ENCODE results near the gene TRIM8. TPM values are rescaled to one million over a fixed set of nuclear protein-coding genes. Genes with fewer than 3 reads are reported as not detected.

The TRIM8 gene
- total RNA-seq, 1 donor from 2014 or later: 219 TPM

DNA sequence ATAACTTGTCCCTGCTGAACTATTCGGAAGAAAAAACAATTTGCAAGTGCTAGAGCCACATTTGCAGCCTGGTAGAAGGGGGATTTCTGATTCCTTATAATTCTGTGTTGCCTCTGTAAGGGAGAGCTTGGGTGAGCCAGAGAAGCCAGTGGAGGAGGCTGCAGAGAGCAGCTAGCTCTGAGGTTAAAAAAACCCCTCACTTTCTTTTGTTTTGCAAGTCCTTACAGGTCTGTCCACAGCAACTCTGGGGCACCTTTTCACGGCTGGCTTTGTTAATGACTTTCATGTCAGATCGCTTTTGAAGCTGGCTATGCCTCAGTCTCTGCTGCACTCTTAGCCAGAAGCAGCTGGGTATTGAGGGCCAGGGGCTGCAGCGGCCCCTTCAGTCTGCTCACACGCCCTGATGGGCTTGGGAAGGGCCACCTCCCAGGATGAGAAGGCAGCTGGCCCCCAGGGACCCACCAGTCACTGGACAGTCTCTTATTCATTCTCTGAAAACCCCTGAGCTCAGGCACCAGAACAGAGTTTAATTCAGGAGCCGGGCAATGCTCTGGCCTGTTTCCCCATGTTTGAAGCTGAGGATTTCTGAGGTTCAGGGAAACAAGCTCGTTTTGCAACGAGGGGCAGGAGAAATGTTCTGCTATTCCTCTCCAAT is 30.9 kb downstream of the TRIM8 start:
- no peak for DNase-seq (ENCODE audit: low spot score)
- no peak overlapping the region for H3K27ac Mint-ChIP-seq (ENCODE audit: unreplicated experiment)
- H3K9me3 Mint-ChIP-seq (ENCODE audit: unreplicated experiment): no peaks in the 10 kb centered on the region
- H3K36me3 Mint-ChIP-seq (ENCODE audit: low read depth, unreplicated experiment): no peaks in the 10 kb centered on the region
- TF ChIP-seq CTCF (IDR thresholded peaks at IDR 0.05; ENCODE audit: unreplicated experiment): no peak
- H3K4me3 Mint-ChIP-seq (ENCODE audit: unreplicated experiment): no peak overlapping the region
- H3K4me1 Mint-ChIP-seq (ENCODE audit: unreplicated experiment): peaks cover 48% of the 10 kb centered on the region
- peaks cover 11% of the 10 kb centered on the region for H3K27me3 Mint-ChIP-seq (ENCODE audit: unreplicated experiment)

DNA sequence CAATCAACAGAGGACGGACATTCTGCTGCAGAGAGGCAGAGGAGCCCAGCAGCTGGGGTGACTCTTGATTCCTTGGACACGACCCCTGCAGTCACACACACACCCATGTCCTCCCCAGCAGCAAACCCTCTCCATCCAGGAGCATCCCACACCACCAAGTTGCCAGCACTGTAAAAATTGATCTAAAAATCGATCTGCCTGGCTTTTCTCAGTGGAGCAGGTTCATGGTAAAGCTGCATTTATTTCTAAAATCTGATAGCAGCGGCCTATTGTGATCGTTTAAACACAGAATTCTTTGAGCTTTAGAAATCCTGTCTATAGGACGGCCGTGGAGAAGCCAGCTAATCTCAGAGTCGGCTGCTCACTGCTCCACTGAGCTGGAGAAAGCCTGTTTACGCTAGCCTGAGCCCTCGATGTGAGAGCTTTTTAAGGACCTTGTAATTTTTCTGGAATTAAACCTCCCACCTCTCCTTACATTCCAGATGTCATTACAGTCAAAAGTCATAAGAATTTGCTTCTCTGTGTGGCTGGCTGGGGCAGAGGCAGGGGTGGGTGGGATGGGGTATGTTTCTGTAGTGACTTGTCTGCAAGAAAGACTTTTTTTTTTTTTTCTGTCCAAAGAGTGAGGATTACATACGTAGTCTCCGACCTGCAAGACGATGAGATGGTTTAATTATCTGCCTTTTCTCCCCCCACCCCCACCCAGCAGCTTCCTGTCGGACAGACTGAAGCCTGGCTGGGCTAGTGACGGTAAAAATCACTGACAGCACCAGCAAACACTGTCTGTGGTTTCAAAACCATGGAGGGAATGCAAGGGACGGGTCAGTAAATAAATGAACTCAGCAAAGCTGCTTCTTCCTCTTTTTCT is 31.6 kb downstream of the TRIM8 start:
- H3K27ac Mint-ChIP-seq (ENCODE audit: unreplicated experiment): peak overlapping the region; percentile 67
- no peaks in the 10 kb centered on the region for H3K9me3 Mint-ChIP-seq (ENCODE audit: unreplicated experiment)
- H3K4me3 Mint-ChIP-seq (ENCODE audit: unreplicated experiment): peak overlapping the region; percentile 47
- no peak for DNase-seq (ENCODE audit: low spot score)
- no peak for TF ChIP-seq CTCF (IDR thresholded peaks at IDR 0.05; ENCODE audit: unreplicated experiment)
- H3K4me1 Mint-ChIP-seq (ENCODE audit: unreplicated experiment): peaks cover 48% of the 10 kb centered on the region
- H3K36me3 Mint-ChIP-seq (ENCODE audit: low read depth, unreplicated experiment): no peaks in the 10 kb centered on the region
- H3K27me3 Mint-ChIP-seq (ENCODE audit: unreplicated experiment): peaks cover 12% of the 10 kb centered on the region

GRCh38 chr10:102676534-102677315 is 32.4 kb downstream of the TRIM8 start:
- Mint-ChIP-seq H3K27ac (ENCODE audit: unreplicated experiment) (no peak overlapping the region), H3K4me3 (ENCODE audit: unreplicated experiment) (no peak overlapping the region), H3K4me1 (ENCODE audit: unreplicated experiment) (peaks cover 48% of the 10 kb centered on the region), H3K9me3 (ENCODE audit: unreplicated experiment) (no peaks in the 10 kb centered on the region), H3K36me3 (ENCODE audit: low read depth, unreplicated experiment) (no peaks in the 10 kb centered on the region), H3K27me3 (ENCODE audit: unreplicated experiment) (peaks cover 12% of the 10 kb centered on the region)
- DNase-seq (ENCODE audit: low spot score): no peak
- no peak for TF ChIP-seq CTCF (IDR thresholded peaks at IDR 0.05; ENCODE audit: unreplicated experiment)

DNA sequence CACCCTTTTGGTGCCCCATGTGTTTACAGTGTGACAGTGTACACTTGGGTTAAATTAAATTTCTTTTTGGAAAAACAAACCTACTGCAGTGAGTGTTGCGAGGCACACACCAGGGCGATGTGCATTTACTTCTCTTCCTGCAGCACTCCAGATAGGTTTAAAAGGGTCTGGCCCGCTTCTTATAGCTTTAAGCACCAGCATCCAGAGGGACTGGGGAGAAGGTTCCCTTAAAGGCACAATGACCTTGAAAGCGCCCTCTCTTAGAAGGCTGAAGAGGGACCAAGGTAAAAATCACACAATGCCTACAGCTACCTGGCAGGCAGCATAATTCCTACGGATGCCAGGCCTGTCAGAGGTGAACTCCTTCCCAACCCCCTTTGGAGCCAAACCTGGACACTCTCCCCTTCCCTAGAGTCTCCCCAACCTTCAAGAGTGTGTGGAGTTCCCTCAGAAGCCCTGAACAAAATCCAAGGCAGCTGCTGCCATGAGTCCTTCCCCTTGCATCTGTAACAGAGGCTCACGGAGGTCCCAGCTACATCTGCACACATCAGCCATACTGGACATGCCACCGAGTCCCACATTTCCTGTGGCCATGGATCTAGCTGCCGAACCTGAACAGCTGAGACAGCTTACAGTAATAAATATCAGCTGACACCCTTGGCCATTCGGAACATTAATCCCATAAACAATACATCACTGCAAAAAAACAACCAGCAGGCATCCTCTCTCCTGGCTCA is 33.2 kb downstream of the TRIM8 start:
- Mint-ChIP-seq H3K4me3 (ENCODE audit: unreplicated experiment) (no peak overlapping the region), H3K27me3 (ENCODE audit: unreplicated experiment) (peaks cover 12% of the 10 kb centered on the region), H3K4me1 (ENCODE audit: unreplicated experiment) (peaks cover 48% of the 10 kb centered on the region), H3K27ac (ENCODE audit: unreplicated experiment) (peak overlapping the region; percentile 38), H3K36me3 (ENCODE audit: low read depth, unreplicated experiment) (no peaks in the 10 kb centered on the region), H3K9me3 (ENCODE audit: unreplicated experiment) (no peaks in the 10 kb centered on the region)
- no peak for DNase-seq (ENCODE audit: low spot score)
- TF ChIP-seq CTCF (IDR thresholded peaks at IDR 0.05; ENCODE audit: unreplicated experiment): no peak

Data from endothelial cell (in vitro differentiated cells).